ENCODE results near the gene PTP4A2.

Gene PTP4A2

DNA sequence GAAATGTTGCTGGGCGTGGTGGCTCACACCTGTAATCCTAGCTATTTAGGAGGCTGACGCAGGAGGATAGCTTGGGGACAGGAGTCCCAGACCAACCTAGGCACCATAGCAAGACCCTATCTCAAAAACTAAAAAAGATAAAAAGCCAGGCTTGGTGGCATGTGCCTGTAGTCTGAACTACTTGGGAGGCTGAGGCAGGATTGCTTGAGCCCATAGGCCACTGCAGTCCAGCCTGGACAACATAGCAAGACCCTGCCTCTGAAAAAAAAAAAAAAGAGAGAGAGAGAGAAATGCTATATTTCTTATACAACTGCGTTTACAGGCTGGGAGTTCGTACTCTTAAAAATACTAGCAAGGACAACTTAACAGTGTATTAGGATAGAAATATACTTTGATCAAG lies 76.1 kb downstream of the PTP4A2 start:
- no peak overlapping the region for H3K4me3 ChIP-seq (ENCODE audit: low read depth, low read length)

GRCh38 chr1:31861346-31861745 lies 76.8 kb downstream of the PTP4A2 start:
- H3K4me3 ChIP-seq (ENCODE audit: low read depth, low read length): no peak overlapping the region

- H3K4me3 ChIP-seq (ENCODE audit: low read depth, low read length): no peak overlapping the region
Observed at GRCh38 chr1:31860581-31860980, 77.6 kb downstream of the PTP4A2 start.

DNA sequence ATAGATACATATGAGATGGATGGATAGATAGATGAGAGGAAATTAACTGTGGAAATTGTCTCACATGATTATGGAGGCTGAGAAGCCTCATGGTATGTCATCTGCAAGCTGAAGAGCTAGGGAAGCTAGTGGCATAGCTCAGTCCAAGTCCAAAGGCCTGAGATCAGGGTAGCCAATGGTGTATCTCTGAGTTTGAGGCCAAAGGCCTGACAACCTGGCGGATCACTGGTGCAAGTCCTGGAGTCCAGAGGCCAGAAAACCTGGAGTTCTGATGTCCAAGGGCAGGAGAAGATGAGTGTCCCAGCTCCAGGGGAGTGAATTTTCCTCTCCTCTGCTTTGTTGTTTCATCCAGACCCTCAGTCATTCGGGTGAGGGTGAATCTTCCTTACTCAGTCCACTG lies 78.4 kb downstream of the PTP4A2 start:
- no peak overlapping the region for H3K4me3 ChIP-seq (ENCODE audit: low read depth, low read length)

DNA sequence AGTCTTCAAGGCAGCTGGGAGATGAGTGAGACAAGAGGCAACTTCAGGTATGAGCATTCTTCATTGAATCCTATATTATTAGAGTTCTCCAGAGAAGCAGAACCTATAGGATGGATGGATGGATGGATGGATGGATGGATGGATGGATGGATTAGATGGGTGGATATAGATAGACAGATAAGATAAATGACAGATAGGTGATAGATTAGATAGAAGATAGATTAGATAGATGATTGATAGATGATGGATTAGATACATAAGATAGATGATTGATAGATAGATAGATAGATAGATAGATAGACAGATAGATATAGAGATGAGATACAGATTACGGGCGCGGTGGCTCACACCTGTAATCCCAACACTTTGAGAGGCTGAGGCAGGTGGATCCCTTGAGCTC lies 79.1 kb downstream of the PTP4A2 start:
- no peak overlapping the region for H3K4me3 ChIP-seq (ENCODE audit: low read depth, low read length)

DNA sequence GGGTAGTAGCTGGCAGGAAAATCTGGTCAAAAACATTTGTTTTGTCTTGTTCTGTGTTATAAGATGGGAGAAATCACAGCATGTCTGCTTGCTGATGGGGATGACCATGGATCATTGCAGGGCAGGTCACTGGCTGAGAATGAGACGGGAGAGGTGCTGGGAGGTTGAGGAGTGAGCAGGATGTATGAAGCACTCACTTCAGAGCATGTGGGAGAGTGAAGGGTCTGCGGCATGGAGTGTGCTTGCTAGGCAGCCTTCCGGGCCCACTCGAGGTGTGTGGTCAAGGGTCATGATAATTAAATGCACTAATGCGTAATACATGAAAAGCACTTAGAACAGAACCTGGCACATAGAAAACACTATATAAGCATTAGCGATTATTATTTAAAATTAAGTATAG lies 80.3 kb downstream of the PTP4A2 start:
- H3K4me3 ChIP-seq (ENCODE audit: low read depth, low read length): no peak overlapping the region
